ENCODE measurements around the gene EVC.
A peak's percentile ranks its signal among the peaks of the same experiment; 100 is the strongest.

EVC gene

DNA sequence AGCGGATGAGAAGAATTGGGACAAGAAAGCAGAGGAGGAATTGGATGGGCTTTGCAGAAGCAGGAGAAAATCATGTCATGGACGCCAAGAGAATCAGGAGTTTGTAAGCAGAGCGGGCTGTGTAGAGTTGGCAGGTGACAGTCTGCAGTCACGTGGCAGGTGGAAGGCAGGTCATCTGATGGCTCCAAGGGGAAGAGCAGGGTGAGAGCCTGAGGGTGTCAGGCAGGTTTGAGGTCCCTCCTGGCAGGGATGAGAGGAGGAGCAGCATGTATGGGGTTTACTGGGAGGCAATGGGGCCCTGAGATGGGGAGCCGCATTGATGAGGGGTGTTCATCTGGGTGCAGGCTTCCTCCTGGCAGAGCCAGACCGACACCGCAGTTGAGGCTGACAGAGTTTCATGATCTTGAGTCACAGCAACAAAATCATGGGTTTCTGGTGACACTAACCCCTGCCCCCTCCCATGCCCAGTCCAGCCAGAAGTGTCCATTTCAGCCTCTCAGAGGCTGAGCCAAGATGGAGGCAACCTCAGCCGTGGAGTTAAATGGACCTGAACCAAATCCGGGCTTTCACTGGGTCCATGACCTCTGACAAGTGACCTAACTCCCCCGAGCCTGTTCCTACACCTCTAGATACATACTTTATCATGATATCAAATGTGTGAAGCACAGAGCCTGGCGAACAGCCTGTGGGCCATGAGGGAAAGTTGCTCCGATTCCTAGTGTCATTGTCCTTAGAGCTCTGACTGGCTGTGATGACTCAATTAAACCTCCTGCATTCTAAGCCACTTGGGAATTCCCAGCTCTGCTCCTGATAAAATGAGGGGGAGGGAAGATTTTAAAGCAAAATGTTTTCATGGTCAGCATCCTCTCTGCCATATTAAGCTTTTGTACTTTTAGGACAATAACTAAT is 36.1 kb downstream of the EVC start:
- H3K4me3 ChIP-seq (ENCODE audit: low read depth, low read length): no peak overlapping the region
- H3K9me3 ChIP-seq (ENCODE audit: severe bottlenecking): no peaks in the 10 kb centered on the region
- TF ChIP-seq, protein P1, sequence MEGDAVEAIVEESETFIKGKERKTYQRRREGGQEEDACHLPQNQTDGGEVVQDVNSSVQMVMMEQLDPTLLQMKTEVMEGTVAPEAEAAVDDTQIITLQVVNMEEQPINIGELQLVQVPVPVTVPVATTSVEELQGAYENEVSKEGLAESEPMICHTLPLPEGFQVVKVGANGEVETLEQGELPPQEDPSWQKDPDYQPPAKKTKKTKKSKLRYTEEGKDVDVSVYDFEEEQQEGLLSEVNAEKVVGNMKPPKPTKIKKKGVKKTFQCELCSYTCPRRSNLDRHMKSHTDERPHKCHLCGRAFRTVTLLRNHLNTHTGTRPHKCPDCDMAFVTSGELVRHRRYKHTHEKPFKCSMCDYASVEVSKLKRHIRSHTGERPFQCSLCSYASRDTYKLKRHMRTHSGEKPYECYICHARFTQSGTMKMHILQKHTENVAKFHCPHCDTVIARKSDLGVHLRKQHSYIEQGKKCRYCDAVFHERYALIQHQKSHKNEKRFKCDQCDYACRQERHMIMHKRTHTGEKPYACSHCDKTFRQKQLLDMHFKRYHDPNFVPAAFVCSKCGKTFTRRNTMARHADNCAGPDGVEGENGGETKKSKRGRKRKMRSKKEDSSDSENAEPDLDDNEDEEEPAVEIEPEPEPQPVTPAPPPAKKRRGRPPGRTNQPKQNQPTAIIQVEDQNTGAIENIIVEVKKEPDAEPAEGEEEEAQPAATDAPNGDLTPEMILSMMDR (IDR thresholded peaks at IDR 0.05; ENCODE audit: low read depth, low read length): no peak
- no peak for DNase-seq
- H3K36me3 ChIP-seq: peaks cover 70% of the 10 kb centered on the region
- H3K27ac ChIP-seq: no peak overlapping the region
- H3K27me3 ChIP-seq (ENCODE audit: insufficient read depth, low read depth, severe bottlenecking): no peaks in the 10 kb centered on the region

- H3K27ac ChIP-seq: no peak overlapping the region
- no peak overlapping the region for H3K4me3 ChIP-seq (ENCODE audit: low read depth, low read length)
- no peaks in the 10 kb centered on the region for H3K9me3 ChIP-seq (ENCODE audit: severe bottlenecking)
- no peaks in the 10 kb centered on the region for H3K27me3 ChIP-seq (ENCODE audit: insufficient read depth, low read depth, severe bottlenecking)
- DNase-seq: no peak
- TF ChIP-seq, protein P1 (IDR thresholded peaks at IDR 0.05; ENCODE audit: low read depth, low read length): no peak
- H3K36me3 ChIP-seq: peaks cover 64% of the 10 kb centered on the region
Measured at GRCh38 chr4:5747738-5748375, 36.9 kb downstream of the EVC start.

DNA sequence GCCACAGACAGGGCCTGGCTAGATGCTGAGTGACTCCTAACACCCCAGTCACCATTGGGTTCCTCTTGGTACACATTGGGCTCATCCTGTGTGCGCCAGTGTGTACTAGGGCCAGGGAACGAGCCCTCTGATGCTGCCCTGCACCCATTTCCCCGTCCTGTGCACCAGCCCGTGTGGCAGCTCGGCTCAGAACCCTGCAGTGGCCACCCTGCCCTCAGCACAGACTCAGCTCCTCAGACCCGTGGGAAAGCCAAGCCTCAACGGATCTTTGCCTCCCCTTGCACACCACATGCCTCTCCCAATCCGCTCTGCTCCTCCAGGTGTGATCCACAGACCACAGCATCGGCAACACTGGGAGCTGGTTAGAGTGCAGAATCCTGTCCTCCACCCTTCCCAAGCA is 38.6 kb downstream of the EVC start:
- Histone ChIP-seq H3K9me3 (ENCODE audit: severe bottlenecking) (no peaks in the 10 kb centered on the region), H3K36me3 (peaks cover 64% of the 10 kb centered on the region), H3K27me3 (ENCODE audit: insufficient read depth, low read depth, severe bottlenecking) (no peaks in the 10 kb centered on the region), H3K4me3 (ENCODE audit: low read depth, low read length) (no peak overlapping the region), H3K27ac (no peak overlapping the region; the same call in 1 of the 2 replicates)
- DNase-seq: no peak
- TF ChIP-seq, protein P1 (IDR thresholded peaks at IDR 0.05; ENCODE audit: low read depth, low read length): no peak

GRCh38 chr4:5750052-5750945 is 39.3 kb downstream of the EVC start:
- no peak for DNase-seq
- Histone ChIP-seq H3K4me3 (ENCODE audit: low read depth, low read length) (no peak overlapping the region), H3K27ac (peak overlapping the region; percentile 92), H3K27me3 (ENCODE audit: insufficient read depth, low read depth, severe bottlenecking) (no peaks in the 10 kb centered on the region), H3K9me3 (ENCODE audit: severe bottlenecking) (no peaks in the 10 kb centered on the region), H3K36me3 (peaks cover 66% of the 10 kb centered on the region)
- TF ChIP-seq, protein P1 (IDR thresholded peaks at IDR 0.05; ENCODE audit: low read depth, low read length): no peak

- Histone ChIP-seq H3K9me3 (ENCODE audit: severe bottlenecking) (no peaks in the 10 kb centered on the region), H3K27ac (peak overlapping the region; percentile 92), H3K36me3 (peaks cover 68% of the 10 kb centered on the region), H3K27me3 (ENCODE audit: insufficient read depth, low read depth, severe bottlenecking) (no peaks in the 10 kb centered on the region), H3K4me3 (ENCODE audit: low read depth, low read length) (no peak overlapping the region)
- TF ChIP-seq, protein P1 (IDR thresholded peaks at IDR 0.05; ENCODE audit: low read depth, low read length): 0 out of 2 replicates have a peak, but pooled peaks have one; percentile 36
- peak; percentile 67 for DNase-seq
Measured at GRCh38 chr4:5750946-5751665, 40.1 kb downstream of the EVC start.
